BE2C (cell line): ENCODE measurements around the gene SMAD5. TPM values are rescaled to one million over a fixed set of nuclear protein-coding genes. Genes with fewer than 3 reads are reported as not detected.

ENCODE experiments used
- DNase-seq: peaks from one replicate; pipeline ENCODE4 v3.0.0-alpha.2; 2020
- H3K27me3 ChIP-seq: fragments of 250-450 bp; sonication (Bioruptor Pico); 2 replicates; pipeline ENCODE4 v1.5.1; 2020; ENCODE audit warnings: mild to moderate bottlenecking
- H3K36me3 ChIP-seq: fragments of 250-450 bp; sonication (Bioruptor Pico); 2 replicates; pipeline ENCODE4 v1.5.1; 2020; ENCODE audit warnings: mild to moderate bottlenecking
- H3K4me1 ChIP-seq: fragments of 250-450 bp; sonication (Bioruptor Pico); 2 replicates; pipeline ENCODE4 v1.5.1; 2020
- H3K4me3 ChIP-seq: 2 replicates; pipeline ENCODE4 v1.5.1; 2011; ENCODE audit warnings: low read depth, low read length
- H3K9me3 ChIP-seq: fragments of 250-450 bp; sonication (Bioruptor Pico); 2 replicates; pipeline ENCODE4 v1.5.1; 2020
- polyA plus RNA-seq: library from polyadenylated mRNA; unstranded; fragments of >200 nt; gene quantifications from one replicate; pipeline ENCODE4 v1.2.1, GENCODE V29; 2012; ENCODE audit warnings: low read depth, missing spikeins; ENCODE audit not compliant: insufficient read length, insufficient read depth
- TF ChIP-seq, protein P1 (sequence below): IDR thresholded peaks from 2 replicates; pipeline ENCODE4 v1.5.1; 2012; ENCODE audit warnings: mild to moderate bottlenecking, low read depth, low read length

SMAD5 gene
- 30.2 TPM for polyA plus RNA-seq

DNA sequence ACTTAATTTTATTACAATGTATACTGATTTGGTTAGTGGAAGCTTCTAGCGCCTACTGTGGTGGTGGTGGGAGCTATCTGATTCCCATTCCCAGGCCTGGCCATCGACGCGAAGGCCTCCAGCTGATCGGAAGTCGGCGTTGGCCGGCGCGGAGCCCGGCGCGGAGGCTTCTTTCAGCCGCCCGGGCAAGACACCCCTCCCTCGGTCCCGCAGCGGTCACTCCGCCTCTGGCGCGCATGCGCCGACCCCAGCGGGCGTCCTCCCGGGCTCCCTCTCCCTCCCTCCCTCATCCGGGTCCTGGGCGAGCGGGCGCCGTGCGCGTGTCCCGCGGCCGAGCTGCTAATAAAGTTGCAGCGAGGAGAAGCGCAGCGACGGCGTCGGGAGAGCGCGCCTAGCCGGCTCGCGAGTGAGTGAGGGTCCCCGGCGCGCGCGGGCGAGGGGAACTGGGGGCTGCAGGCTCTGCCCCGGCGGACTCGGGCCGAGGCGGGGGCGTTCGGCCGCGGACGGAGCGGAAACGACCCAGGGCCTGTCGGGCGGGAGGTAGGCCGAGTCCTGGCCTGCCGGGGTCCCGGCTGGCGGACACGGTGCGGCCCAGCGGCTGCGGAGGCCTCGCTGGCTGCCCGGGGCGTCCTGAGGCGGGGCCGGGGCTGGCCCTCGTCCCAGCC is at the start of gene SMAD5:
Gene SMAD5, plus strand, starts transcription at position 289 of the 665 bp plus-strand sequence. CDS start 20,916 bp downstream, outside the sequence.
- H3K9me3 ChIP-seq: no peaks in the 10 kb centered on the region
- peak; percentile 97 for DNase-seq
- H3K4me1 ChIP-seq: no peaks in the 10 kb centered on the region
- TF ChIP-seq, protein P1, sequence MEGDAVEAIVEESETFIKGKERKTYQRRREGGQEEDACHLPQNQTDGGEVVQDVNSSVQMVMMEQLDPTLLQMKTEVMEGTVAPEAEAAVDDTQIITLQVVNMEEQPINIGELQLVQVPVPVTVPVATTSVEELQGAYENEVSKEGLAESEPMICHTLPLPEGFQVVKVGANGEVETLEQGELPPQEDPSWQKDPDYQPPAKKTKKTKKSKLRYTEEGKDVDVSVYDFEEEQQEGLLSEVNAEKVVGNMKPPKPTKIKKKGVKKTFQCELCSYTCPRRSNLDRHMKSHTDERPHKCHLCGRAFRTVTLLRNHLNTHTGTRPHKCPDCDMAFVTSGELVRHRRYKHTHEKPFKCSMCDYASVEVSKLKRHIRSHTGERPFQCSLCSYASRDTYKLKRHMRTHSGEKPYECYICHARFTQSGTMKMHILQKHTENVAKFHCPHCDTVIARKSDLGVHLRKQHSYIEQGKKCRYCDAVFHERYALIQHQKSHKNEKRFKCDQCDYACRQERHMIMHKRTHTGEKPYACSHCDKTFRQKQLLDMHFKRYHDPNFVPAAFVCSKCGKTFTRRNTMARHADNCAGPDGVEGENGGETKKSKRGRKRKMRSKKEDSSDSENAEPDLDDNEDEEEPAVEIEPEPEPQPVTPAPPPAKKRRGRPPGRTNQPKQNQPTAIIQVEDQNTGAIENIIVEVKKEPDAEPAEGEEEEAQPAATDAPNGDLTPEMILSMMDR: no peak
- H3K27me3 ChIP-seq: no peaks in the 10 kb centered on the region; the same call in 1 of the 2 replicates
- H3K4me3 ChIP-seq: peak within 1 kb of the TSS; percentile 88
- no peaks in the 10 kb centered on the region for H3K36me3 ChIP-seq

DNA sequence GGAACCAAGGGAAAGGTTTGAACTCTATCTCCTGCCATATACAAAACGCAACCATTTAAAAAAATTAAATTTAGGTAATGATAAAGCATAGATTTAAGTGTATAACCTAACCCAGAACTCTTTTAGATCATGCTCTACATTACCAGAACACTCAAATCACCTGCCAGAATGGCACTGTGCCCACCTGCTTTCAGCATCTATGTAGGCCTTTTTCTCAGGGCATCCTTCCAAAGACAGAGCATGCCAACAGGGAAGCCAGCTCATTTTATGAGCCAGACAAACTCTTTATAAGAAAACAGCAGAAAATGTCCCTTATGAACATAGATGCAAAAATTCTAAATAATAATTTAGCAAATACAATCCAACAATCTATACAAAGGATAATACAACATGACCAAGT is 47.9 kb upstream of the SMAD5 start:
- Histone ChIP-seq H3K4me1 (no peaks in the 10 kb centered on the region; the same call in 1 of the 2 replicates), H3K27me3 (peaks cover 11% of the 10 kb centered on the region), H3K4me3 (no peak overlapping the region), H3K36me3 (no peaks in the 10 kb centered on the region), H3K9me3 (no peaks in the 10 kb centered on the region)
- TF ChIP-seq, protein P1: no peak
- DNase-seq: no peak

DNA sequence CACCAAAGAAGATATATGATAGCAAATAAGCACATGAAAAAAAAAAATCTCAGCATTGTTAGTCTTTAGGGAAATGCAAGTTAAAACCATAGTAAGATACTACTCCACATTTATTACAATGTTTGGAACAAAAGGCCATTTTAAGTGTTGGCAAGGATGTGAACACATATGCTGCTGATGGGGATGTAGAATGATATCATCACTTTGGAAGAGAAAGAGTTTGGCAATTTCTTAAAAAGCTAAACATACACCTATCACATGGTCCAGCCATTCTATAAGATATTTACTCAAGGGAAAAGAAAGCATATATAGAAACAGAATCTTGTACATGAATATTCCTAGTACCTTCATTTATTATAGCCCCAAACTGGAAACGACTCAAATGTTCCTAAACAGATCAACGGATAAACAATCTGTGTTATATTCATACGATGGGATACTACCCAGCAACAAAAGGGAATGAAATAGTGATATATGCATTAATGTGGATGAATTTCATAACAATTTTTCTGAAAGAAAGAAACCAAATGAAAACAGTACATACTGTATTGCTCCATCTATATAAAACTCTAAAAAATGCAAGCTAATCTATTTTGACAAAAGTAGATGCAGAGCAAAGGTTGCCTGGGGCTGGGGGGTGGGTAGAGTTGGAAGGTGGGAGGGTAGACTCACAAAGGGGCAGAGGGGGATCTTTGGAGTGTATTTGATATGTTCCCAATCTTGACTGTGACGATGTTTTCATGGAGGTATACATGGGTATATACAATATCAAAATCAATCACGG is 45.7 kb upstream of the SMAD5 start:
- Histone ChIP-seq H3K36me3 (no peaks in the 10 kb centered on the region), H3K9me3 (no peaks in the 10 kb centered on the region), H3K27me3 (peaks cover 11% of the 10 kb centered on the region), H3K4me3 (no peak overlapping the region), H3K4me1 (no peaks in the 10 kb centered on the region; the same call in 1 of the 2 replicates)
- no peak for DNase-seq
- TF ChIP-seq, protein P1: no peak

DNA sequence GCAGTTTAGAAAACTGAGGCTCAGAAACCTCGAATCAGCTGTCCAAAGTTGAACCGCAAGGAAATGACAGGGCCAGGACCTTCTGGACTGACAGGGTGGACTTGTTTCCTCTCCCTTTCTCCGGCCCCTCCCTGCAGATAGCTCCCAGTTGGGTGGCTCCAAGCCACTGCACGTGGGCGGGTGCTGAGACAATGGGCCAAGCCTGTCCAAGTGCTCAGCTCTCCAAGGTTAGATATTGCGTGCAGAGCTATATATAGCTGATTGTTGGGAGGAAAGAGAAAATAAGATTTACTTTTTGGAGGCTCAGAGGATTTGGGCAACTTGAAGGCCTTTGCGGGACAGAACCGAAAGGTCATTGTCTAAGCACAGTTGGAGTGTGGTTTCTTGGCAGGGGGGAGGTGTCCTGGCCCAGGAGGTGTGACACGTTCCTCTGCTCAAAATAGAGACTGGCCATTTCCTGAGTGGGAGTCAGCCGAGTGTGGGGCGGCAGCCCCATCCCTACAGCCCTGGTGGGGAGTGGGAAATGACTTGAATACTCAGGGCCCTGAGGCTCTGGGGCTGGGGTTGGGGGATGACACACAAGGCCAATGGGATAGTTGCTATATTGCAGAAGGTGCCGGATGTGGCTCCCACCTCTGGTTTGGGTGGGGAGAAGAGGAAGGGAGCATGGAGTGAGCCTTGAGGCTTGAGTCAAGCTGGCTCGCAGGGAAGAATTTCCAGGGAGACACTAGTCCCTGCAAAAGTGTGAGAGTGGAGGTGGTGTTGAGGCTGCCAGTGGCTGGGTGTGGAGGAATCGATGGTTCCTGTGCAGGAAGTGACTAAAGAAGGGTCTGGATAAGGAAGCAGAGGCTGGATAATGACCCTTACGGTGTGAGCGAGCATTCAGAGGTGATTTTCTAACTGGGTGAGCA is 44.4 kb upstream of the SMAD5 start:
- peaks cover 14% of the 10 kb centered on the region for H3K27me3 ChIP-seq
- DNase-seq: no peak
- H3K4me3 ChIP-seq: no peak overlapping the region
- no peaks in the 10 kb centered on the region for H3K36me3 ChIP-seq
- TF ChIP-seq, protein P1: no peak
- H3K4me1 ChIP-seq: no peaks in the 10 kb centered on the region
- no peaks in the 10 kb centered on the region for H3K9me3 ChIP-seq

DNA sequence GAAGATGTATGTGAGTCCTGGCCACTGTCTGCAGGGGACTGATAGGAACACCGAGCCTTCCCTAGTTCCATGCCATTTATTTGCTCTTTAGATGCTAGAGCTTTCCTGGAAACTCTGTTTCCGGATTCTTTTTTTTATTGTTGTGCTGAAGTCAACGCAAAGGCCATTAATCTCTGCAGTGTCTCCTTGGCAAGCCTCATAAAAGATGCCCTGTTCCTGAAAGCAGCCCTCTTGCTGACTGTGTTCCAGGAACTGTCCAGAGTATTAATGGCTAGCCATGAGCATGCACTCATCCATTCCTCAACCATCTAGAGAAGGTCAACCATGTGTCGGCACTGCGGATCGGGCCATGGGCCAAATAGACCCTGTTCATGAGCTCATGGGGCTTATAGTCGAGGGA is 42.9 kb upstream of the SMAD5 start:
- DNase-seq: no peak
- Histone ChIP-seq H3K27me3 (peaks cover 14% of the 10 kb centered on the region), H3K36me3 (no peaks in the 10 kb centered on the region), H3K9me3 (no peaks in the 10 kb centered on the region), H3K4me3 (no peak overlapping the region), H3K4me1 (no peaks in the 10 kb centered on the region)
- TF ChIP-seq, protein P1: no peak
